K562 (cell line): ENCODE results near the gene IL15RA. TPM values are rescaled to one million over a fixed set of nuclear protein-coding genes. Genes with fewer than 3 reads are reported as not detected.

Source experiments
- BRF1 ChIP-seq: IDR thresholded peaks from 3 replicates; pipeline ENCODE4 v1.6.1; 2011; ENCODE audit warnings: borderline replicate concordance, mild to moderate bottlenecking; ENCODE audit not compliant: insufficient read length; ENCODE audit errors: extremely low read depth
- EP400 ChIP-seq: fragments of 450-650 bp; IDR thresholded peaks from 2 replicates; pipeline ENCODE4 v1.6.1; 2017; ENCODE audit warnings: antibody characterized with exemption, mild to moderate bottlenecking, moderate library complexity
- HMG20B ChIP-seq: fragments of 250-450 bp; sonication (Bioruptor Pico); IDR thresholded peaks from 2 replicates; pipeline ENCODE4 v1.5.0; 2021; ENCODE audit warnings: mild to moderate bottlenecking
- KAT7 ChIP-seq: sonication (generic); formaldehyde crosslinking; IDR thresholded peaks from 2 replicates; pipeline ENCODE4 v1.8.0; 2022; ENCODE audit warnings: missing genetic modification reagents, mild to moderate bottlenecking, borderline replicate concordance
- NCOA2 ChIP-seq, 2 experiments: fragments of 450-650 bp; IDR thresholded peaks; 2 replicates each; pipeline ENCODE4 v1.6.1; 2018; ENCODE audit warnings: mild to moderate bottlenecking in 2 of 2, moderate library complexity in 1 of 2; ENCODE audit not compliant: partially characterized antibody in 2 of 2
- NCOA6 ChIP-seq: fragments of 450-650 bp; IDR thresholded peaks from 2 replicates; pipeline ENCODE4 v1.6.1; 2017; ENCODE audit warnings: mild to moderate bottlenecking
- POLR2B ChIP-seq: fragments of 450-650 bp; IDR thresholded peaks from 2 replicates; pipeline ENCODE4 v1.6.1; 2018; ENCODE audit warnings: low read depth; ENCODE audit not compliant: partially characterized antibody
- SIN3A ChIP-seq, 2 experiments: fragments of 150-350 bp in 1 of 2; IDR thresholded peaks; 2 replicates each; pipeline ENCODE4 v1.6.1; 2011 to 2016; ENCODE audit warnings: borderline replicate concordance in 2 of 2, low read depth in 2 of 2, low read length in 2 of 2, mild to moderate bottlenecking in 2 of 2, moderate library complexity in 2 of 2; ENCODE audit not compliant: control insufficient read depth in 1 of 2
- SIRT6 ChIP-seq: IDR thresholded peaks from one replicate; pipeline ENCODE4 v1.6.1; 2012; ENCODE audit warnings: low read depth, mild to moderate bottlenecking, control low read depth, inconsistent platforms, low read length, moderate library complexity
- SMARCE1 ChIP-seq: fragments of 450-650 bp; IDR thresholded peaks from 2 replicates; pipeline ENCODE4 v1.7.1; 2016; ENCODE audit warnings: mild to moderate bottlenecking
- SP1 ChIP-seq: sonication (generic); formaldehyde crosslinking; IDR thresholded peaks from 2 replicates; pipeline ENCODE4 v1.8.1; 2022; ENCODE audit warnings: mild to moderate bottlenecking, missing genetic modification reagents
- SUPT5H ChIP-seq: fragments of 450-650 bp; IDR thresholded peaks from 2 replicates; pipeline ENCODE4 v1.6.1; 2016
- U2AF2 ChIP-seq: fragments of 200-400 bp; formaldehyde crosslinking; optimal IDR thresholded peaks from 2 replicates; pipeline ENCODE3; 2017; ENCODE audit warnings: low read depth, mild to moderate bottlenecking, low read length
- XRCC4 ChIP-seq: IDR thresholded peaks from one replicate; pipeline ENCODE4 v1.6.1; 2011; ENCODE audit not compliant: insufficient read depth, insufficient read length; ENCODE audit errors: extremely low read depth
- ZBTB40 ChIP-seq, 2 experiments: fragments of 450-650 bp in 1 of 2; sonication (generic) in 1 of 2; formaldehyde crosslinking in 1 of 2; IDR thresholded peaks; 2 replicates each; pipeline versions ENCODE4 v1.7.1 to v1.9.0; 2016 to 2022; ENCODE audit warnings: inconsistent platforms in 1 of 2, mild to moderate bottlenecking in 1 of 2, missing genetic modification reagents in 1 of 2
- ZNF121 ChIP-seq: sonication (generic); formaldehyde crosslinking; conservative IDR thresholded peaks from 2 replicates; pipeline ENCODE4 v1.8.0; 2022; ENCODE audit warnings: missing genetic modification reagents
- ZNF445 ChIP-seq: fragments of 250-450 bp; sonication (Bioruptor Pico); IDR thresholded peaks from 2 replicates; pipeline ENCODE4 v1.4.0; 2020; ENCODE audit warnings: low read depth, mild to moderate bottlenecking, moderate library complexity
- polyA plus RNA-seq, 8 experiments: library from polyadenylated mRNA; depleted of rRNA in 4 of 8; stranded (reverse) in 5 of 8; unstranded in 3 of 8; fragments of >200 nt; fragmentation: Nextera tagmentation in 2 of 8; fragmentation: Illumina TruSeq in 1 of 8; extraction: Ambion mirVana in 2 of 8; extraction: Trizol in 1 of 8; gene quantifications; 2 replicates each; pipeline versions ENCODE4 v1.2.1 to v1.2.3, GENCODE V29; 2011 to 2014; ENCODE audit warnings: inconsistent platforms in 1 of 8, missing spikeins in 1 of 8
- total RNA-seq, 7 experiments: library from RNA; depleted of rRNA in 6 of 7; stranded (reverse); fragments of >200 nt in 6 of 7; fragmentation: Illumina TruSeq in 2 of 7; extraction: Trizol in 2 of 7; gene quantifications; 2 replicates each; pipeline versions ENCODE4 v1.2.1 to v1.2.3, GENCODE V29; 2011 to 2021; ENCODE audit warnings: low replicate concordance in 1 of 7
- TF ChIP-seq, protein P1 (sequence below): fragments of 450-650 bp; IDR thresholded peaks from 2 replicates; pipeline ENCODE4 v1.6.1; 2018; ENCODE audit warnings: mild to moderate bottlenecking, low read depth; ENCODE audit not compliant: partially characterized antibody

The IL15RA gene
- total and polyA plus RNA-seq, 9 of the 15 experiments (the other 6 are each of a cell fraction or from before 2014, with no cell fraction given), result 1.2 to 11.7 (median 8.0) TPM

GRCh38 chr10:6019010-6019782, 41.9 kb upstream of the IL15RA start (continued):
- TF ChIP-seq ZBTB40 (IDR thresholded peaks at IDR 0.05) (no peak), ZBTB40 (CRISPR knock-in tag; IDR thresholded peaks at IDR 0.05) (no peak), HMG20B (CRISPR knock-in tag) (no peak), EP400 (no peak), KAT7 (CRISPR knock-in tag) (no peak), XRCC4 (no peak), NCOA2 (IDR thresholded peaks at IDR 0.05; ENCODE audit: partially characterized antibody in 2 of 2) (no peak), U2AF2 (no peak), SP1 (CRISPR knock-in tag) (no peak), SIN3A (IDR thresholded peaks at IDR 0.05; ENCODE audit: borderline replicate concordance in 2 of 2, control insufficient read depth in 1 of 2, low read depth in 2 of 2, low read length in 2 of 2) (no peak), ZNF121 (CRISPR knock-in tag) (no peak), POLR2B (no peak), BRF1 (no peak), NCOA6 (no peak), SIRT6 (no peak), SUPT5H (no peak), ZNF445 (CRISPR knock-in tag) (no peak), SMARCE1 (no peak)
- TF ChIP-seq, protein P1, sequence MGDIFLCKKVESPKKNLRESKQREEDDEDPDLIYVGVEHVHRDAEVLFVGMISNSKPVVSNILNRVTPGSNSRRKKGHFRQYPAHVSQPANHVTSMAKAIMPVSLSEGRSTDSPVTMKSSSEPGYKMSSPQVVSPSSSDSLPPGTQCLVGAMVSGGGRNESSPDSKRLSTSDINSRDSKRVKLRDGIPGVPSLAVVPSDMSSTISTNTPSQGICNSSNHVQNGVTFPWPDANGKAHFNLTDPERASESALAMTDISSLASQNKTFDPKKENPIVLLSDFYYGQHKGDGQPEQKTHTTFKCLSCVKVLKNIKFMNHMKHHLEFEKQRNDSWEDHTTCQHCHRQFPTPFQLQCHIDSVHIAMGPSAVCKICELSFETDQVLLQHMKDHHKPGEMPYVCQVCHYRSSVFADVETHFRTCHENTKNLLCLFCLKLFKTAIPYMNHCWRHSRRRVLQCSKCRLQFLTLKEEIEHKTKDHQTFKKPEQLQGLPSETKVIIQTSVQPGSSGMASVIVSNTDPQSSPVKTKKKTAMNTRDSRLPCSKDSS, result no peak
